ENCODE measurements around the gene CCR9. TPM values are rescaled to one million over a fixed set of nuclear protein-coding genes. Genes with fewer than 3 reads are reported as not detected.

Gene CCR9
- total and polyA plus RNA-seq, 12 donors = not detected

- 81 to 83% methylated on average over 7 of the region's 7 CpGs for WGBS, 2 donors
- Histone ChIP-seq H3K9me3 (peaks cover 0 to 30% (median 5%) of the 10 kb centered on the region in 11 donors), H3K36me3 (no peaks in the 10 kb centered on the region), H3K4me1 (no peaks in the 10 kb centered on the region), H3K4me3 (no peak overlapping the region), H3K27ac (no peak overlapping the region), H3K27me3 (peaks cover 0 to 4% (median 0%) of the 10 kb centered on the region in 7 donors)
- intact Hi-C loops (cut with DNase I) = no loop called here
- DNase-seq (no peak), ATAC-seq (no peak)
- TF ChIP-seq CTCF (IDR thresholded peaks at IDR 0.05) = no peak
These were observed 27.4 kb upstream of the CCR9 start for GRCh38 chr3:45858809-45859543.

- Histone ChIP-seq H3K4me1 (no peaks in the 10 kb centered on the region), H3K4me3 (no peak overlapping the region), H3K9me3 (peaks cover 0 to 29% (median 5%) of the 10 kb centered on the region in 11 donors), H3K36me3 (no peaks in the 10 kb centered on the region), H3K27me3 (peaks cover 0 to 4% (median 0%) of the 10 kb centered on the region in 7 donors), H3K27ac (no peak overlapping the region)
- TF ChIP-seq CTCF (IDR thresholded peaks at IDR 0.05) = no peak
- 73 to 84% methylated on average over 4 of the region's 4 CpGs for WGBS, 2 donors
- intact Hi-C loops (cut with DNase I) = no loop called here
- DNase-seq (no peak), ATAC-seq (no peak)
These were observed 25.9 kb upstream of the CCR9 start for GRCh38 chr3:45860481-45860880.

- ATAC-seq = no peak
- no peak overlapping the region for H3K27ac ChIP-seq
- WGBS, 2 donors = 52 to 66% methylated on average over 7 of the region's 7 CpGs
- H3K4me1 ChIP-seq = no peaks in the 10 kb centered on the region
- TF ChIP-seq CTCF (IDR thresholded peaks at IDR 0.05) = no peak
- H3K9me3 ChIP-seq = peaks cover 0 to 22% (median 5%) of the 10 kb centered on the region in 11 donors
- no peak overlapping the region for H3K4me3 ChIP-seq
- H3K27me3 ChIP-seq = peaks cover 0 to 4% (median 0%) of the 10 kb centered on the region in 7 donors
- no peaks in the 10 kb centered on the region for H3K36me3 ChIP-seq
- intact Hi-C loops (cut with DNase I) = no loop called here
- no peak for DNase-seq
These were observed 25.2 kb upstream of the CCR9 start for GRCh38 chr3:45861043-45861719.

- no peak for ATAC-seq
- H3K9me3 ChIP-seq = peaks cover 0 to 12% (median 5%) of the 10 kb centered on the region in 11 donors
- no peak for TF ChIP-seq CTCF (IDR thresholded peaks at IDR 0.05)
- peaks cover 0 to 4% (median 0%) of the 10 kb centered on the region in 7 donors for H3K27me3 ChIP-seq
- no peaks in the 10 kb centered on the region for H3K4me1 ChIP-seq
- no peak overlapping the region for H3K27ac ChIP-seq
- DNase-seq = no peak
- no peaks in the 10 kb centered on the region for H3K36me3 ChIP-seq
- WGBS, 2 donors = 72 to 73% methylated on average over 8 of the region's 8 CpGs
- no peak overlapping the region for H3K4me3 ChIP-seq
- intact Hi-C loops (cut with DNase I) = no loop called here
These were observed 21.4 kb upstream of the CCR9 start for GRCh38 chr3:45864760-45865519.

Measured in heart right ventricle (tissue), 16 donors.